ENCODE results near the gene DCAF11.
"Not testable (repeated sequence)": the region's sequence is repeated elsewhere in the genome, so short reads cannot be mapped to it uniquely, and the experiment has no call there.

Gene DCAF11

DNA sequence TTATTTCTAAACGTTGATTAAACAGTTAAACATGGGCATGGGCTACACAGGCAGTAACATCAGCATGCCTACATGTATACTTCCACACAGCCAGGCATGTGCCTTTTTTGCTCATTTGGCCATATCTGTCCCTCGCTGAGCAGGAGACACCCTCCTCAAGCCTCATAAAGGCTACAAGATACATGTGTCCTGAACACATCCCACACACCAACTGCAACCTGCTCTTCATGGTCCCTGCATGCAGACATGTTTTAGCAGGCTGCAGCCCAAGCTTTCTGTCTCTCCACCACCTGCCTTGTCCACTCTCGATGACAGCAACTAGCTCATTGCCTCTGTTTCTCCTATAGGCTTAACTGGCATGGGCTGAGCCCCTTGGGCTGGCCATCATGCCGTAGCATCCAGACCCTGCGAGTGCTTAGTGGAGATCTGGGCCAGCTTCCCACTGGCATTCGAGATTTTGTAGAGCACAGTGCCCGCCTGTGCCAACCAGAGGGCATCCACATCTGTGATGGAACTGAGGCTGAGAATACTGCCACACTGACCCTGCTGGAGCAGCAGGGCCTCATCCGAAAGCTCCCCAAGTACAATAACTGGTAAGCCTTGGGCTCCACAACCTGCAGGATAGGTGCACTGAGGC, 17.9 kb upstream of the DCAF11 start:
- no peak for DNase-seq (ENCODE audit: low read depth in 3 of 3)

DNA sequence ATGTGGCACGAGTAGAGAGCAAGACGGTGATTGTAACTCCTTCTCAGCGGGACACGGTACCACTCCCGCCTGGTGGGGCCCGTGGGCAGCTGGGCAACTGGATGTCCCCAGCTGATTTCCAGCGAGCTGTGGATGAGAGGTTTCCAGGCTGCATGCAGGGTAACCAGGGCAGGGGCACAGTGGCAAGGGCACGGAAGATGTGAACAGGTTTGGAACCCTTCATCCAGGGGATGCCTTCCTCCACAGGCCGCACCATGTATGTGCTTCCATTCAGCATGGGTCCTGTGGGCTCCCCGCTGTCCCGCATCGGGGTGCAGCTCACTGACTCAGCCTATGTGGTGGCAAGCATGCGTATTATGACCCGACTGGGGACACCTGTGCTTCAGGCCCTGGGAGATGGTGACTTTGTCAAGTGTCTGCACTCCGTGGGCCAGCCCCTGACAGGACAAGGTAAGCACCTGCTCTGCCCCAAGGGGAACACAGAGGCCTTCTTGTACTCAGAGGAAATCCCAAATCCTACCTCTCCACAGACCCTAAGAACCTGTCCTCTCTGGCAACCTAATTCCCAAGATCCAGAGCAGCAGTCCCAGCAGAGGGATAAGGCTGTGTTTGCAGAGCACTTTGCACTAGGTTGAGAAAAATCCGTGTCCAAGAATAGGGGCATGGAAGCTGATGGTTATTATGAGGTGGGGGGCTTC, 16.2 kb upstream of the DCAF11 start:
- DNase-seq (ENCODE audit: low read depth in 3 of 3) = no peak

DNA sequence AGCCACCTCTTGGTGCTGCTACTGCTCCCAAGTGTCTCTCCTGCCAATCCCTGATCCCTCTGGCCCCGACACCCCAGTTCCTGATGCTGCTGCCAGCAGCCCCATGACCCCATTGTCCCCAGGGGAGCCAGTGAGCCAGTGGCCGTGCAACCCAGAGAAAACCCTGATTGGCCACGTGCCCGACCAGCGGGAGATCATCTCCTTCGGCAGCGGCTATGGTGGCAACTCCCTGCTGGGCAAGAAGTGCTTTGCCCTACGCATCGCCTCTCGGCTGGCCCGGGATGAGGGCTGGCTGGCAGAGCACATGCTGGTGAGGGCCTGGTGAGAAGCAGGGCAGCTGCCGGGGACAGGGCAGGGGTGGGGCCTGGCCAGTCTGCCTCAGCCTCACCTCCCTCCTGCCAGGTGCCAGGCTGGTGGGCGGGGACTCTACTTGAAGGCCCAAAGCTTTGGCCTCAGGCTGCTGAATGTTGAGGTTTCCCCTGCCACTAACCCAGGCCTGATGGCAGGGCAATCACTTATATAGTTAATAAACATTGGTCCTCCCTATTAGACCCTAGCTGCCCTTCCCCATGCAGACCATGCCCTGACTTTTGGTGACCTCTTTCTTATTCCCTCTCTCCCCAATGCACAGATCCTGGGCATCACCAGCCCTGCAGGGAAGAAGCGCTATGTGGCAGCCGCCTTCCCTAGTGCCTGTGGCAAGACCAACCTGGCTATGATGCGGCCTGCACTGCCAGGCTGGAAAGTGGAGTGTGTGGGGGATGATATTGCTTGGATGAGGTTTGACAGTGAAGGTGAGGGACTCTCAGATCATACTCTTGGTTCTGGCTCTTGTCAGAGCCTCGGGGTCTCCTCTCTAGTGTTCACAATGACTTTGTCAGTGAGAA, 15.4 kb upstream of the DCAF11 start:
- no peak for DNase-seq (ENCODE audit: low read depth in 3 of 3)

DNA sequence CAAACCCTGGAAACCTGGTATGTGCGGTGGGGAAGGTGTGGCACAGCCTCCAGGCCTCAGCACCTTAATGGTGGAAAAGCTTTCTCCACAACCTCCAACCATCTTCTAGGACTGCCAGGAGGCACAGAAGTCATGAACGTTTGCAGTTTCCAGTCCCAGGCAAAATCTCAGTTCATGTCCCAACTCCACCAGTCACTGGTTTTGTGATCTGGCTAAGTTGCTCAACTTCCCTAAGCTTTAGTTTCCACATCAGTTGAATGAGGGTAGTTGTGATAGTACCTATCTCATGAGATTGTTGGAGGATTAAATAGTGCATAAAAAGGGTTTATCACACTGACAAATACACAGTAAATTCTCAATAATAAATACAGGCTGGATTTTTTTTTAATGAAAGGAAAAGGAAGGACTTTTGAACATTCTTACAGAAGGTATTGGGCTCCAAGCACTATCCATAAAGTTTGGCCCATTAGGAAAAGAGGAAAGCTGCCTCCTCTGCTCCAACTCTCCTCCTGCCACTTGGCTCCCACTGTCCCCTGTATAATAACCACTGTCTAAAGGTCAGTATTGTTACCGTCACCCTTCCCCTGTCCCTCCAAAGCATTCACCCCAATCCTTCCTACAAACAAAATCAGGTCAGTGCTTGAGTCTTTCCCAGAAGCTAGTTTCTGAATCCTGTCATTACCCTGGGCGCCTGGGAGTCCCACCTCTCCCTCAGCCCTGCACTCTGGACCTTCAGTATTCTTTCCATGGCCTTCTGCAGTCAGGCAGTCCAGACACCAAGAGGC, 14.2 kb upstream of the DCAF11 start:
- no peak for DNase-seq (ENCODE audit: low read depth in 3 of 3)

DNA sequence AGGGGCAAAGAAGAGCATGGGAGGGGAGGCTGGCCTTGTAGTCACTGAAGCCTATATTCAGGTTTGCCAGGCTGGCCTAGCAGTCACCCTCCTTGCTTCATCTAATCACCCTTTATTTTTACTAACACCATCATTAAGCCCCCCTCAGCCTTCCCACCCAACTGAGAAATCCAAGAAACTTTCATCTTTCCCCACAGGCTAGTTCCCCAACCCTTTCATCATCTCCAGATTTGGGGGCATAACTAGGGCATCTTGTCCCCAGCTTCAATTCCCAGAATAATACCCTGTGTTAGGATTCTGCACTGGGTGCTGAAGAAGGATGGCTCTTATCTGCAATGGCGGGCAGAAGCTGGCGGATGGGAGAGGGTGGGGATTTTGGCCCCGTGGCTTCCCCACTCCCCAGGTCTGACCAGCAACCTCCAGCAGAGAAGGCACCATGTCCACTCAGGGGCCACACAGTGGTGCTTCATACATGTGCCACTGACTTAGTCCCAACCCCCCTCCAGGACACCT, 13.5 kb upstream of the DCAF11 start:
- no peak for DNase-seq (ENCODE audit: low read depth in 3 of 3)

DNA sequence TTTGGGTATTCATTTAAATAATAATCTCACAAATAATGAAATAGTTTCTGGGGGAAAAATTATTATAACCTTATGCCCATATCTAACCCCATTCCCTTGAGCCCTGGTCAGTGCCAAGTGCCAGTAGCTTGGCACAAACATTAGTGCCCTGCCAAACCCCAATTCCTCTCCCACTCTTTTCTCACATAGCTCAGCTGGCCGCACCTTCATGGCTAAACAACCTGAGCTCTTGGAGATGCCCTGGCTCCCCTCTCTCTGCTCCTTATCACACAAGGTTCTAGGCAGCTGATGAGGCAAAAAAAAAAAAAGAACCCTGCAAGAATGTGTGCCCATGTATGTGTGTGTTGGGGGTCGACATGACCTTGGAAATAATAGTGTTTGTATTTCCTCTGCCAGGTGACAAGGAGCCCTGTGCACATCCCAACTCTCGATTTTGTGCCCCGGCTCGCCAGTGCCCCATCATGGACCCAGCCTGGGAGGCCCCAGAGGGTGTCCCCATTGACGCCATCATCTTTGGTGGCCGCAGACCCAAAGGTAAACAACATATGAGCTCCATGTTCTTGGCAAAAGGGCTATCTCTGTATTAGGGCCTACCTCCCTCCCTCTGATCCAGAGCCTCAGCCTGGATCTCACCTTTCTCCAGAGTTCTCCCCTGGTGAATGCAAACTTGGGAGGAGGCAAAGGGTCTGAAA, 12.1 kb upstream of the DCAF11 start:
- DNase-seq (ENCODE audit: low read depth in 3 of 3) = no peak

DNA sequence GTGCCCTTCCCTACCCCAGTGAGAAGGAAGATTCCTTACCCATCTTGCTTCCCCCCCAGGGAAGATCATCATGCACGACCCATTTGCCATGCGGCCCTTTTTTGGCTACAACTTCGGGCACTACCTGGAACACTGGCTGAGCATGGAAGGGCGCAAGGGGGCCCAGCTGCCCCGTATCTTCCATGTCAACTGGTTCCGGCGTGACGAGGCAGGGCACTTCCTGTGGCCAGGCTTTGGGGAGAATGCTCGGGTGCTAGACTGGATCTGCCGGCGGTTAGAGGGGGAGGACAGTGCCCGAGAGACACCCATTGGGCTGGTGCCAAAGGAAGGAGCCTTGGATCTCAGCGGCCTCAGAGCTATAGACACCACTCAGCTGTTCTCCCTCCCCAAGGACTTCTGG, 11.1 kb upstream of the DCAF11 start:
- DNase-seq (ENCODE audit: low read depth in 3 of 3) = no peak

DNA sequence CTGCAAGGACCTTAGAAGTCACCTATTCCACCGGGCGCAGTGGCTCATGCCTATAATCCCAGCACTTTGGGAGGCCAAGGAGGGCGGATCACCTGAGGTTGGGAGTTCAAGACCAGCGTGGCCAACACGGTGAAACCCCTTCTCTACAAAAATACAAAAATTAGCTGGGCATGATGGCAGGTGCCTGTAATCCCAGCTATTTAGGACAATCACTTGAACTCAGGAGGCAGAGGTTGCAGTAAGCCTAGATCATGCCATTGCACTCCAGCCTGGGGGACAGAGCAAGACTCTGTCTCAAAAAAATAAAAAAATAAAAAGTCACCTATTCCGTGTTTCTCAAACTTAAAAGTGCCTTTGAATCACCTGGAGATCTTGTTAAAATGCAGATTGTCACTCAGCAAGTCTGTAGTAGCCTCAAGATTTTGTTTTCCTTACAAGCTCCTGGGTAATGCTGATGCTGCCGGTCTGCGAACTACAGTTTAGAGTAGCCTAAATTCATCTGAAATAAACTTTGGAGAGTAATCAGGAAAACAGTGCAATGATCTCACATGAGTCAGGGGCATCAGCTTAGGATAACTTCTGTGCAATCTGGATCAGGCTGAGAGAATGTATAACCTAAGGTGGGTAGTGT, 8.9 kb upstream of the DCAF11 start:
- DNase-seq (ENCODE audit: low read depth in 3 of 3) = not testable (repeated sequence)

DNA sequence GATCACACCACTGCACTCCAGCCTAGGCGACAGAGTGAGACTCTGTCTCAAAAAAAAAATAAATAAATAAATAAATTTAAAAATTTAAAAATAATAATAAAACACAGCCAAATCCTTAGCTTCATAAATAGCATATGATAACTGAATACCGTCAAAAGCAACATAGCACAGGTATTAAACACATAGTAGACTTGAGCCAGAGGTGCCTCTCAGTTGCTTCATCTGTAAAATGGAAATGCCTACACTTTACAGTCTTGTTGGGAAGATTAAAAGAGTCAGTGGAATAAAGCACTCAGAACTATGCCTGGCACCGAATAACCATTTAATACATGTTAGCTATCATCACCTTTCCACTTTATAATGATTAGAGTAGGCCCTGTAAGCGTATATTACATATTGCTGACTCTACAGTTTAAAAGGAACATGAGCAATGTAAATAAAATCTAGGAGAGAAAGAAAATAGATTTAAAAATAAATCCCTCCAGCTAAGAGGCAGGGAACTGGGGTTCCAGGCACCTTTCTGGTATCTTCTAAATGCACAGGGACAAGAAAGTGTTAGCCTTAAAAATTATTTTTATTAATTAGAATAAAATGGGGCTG, 7.8 kb upstream of the DCAF11 start:
- no peak for DNase-seq (ENCODE audit: low read depth in 3 of 3)

DNA sequence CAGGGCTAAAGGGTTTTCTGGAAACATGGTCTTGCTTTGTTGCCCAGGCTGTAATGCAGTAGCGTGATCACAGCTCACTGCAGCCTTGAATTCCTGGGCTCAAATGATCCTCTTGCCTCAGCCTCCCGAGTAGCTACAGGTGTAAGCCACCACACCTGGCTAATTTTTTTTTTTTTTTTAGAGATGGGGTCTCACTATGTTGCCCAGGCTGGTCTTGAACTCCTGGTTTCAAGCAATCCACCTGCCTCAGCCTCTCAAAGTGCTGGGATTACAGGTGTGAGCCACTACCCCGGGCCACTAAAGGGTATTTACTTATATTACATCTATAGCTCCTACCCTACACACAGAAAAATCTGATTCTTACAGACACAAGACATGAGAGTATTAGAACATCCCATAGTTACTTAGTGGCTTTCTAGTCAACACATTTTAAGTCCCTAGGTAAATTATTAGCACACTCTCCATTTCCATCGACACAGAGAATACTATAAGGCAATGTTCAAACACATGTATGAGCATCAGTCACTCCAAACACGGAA, 6.2 kb upstream of the DCAF11 start:
- DNase-seq (ENCODE audit: low read depth in 3 of 3) = no peak

DNA sequence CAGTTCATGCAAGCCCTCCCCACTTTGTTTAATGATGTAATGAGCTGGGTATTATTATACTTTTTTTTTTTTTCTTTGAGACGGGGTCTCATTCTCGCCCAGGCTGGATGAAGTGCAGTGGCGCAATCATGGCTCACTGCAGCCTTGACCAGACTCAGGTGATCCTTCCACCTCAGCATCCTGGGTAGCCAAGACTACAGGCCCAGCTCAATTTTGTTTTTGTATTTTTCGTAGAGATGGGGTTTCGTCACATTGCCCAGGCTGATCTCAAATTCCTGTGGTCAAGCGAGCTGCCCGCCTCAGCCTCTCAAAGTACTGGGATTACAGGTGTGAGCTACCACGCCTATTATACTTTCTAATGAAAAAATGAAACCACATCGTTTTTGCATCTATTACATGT, 4.5 kb upstream of the DCAF11 start:
- no peak for DNase-seq (ENCODE audit: low read depth in 3 of 3)

DNA sequence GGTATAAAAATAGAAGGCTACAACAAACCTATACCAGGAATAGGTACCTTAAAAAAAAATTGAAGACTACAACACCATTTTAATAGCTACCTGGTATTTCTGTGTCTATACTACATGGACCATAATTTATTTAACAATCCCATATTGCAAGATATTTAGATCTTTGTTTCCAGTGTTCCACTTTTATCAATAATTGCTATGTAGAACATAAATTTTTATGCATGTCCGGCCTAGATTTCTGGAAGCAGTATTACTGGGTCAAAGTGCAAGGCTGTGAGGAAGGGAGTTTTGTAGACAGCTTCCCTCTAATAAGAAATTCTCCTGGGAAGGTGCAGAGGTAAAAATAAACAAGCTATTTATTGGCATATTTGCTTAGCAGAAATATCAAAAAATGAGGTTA, 4.1 kb upstream of the DCAF11 start:
- no peak for DNase-seq (ENCODE audit: low read depth in 3 of 3)

DNA sequence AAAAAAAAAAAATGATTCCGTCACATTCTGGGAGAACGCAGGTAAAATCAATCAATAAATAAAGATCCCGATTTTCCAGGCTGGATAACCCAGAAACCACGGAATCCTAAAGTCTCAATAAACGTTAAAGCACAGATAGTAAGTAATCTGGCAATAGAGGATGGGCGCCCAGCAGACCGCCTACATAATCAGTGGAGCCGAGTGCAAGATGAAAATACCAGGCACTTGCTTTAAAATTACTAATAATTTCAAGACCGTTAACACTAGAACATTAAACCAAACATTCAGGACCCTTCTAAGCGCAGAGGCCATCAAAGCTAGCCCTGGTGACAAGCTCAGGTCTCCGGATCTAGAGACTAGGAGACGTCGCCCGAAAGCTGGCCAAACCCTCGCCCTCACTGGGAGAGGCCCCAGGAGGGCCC, 1.2 kb upstream of the DCAF11 start:
- DNase-seq (ENCODE audit: low read depth in 3 of 3) = no peak

DNA sequence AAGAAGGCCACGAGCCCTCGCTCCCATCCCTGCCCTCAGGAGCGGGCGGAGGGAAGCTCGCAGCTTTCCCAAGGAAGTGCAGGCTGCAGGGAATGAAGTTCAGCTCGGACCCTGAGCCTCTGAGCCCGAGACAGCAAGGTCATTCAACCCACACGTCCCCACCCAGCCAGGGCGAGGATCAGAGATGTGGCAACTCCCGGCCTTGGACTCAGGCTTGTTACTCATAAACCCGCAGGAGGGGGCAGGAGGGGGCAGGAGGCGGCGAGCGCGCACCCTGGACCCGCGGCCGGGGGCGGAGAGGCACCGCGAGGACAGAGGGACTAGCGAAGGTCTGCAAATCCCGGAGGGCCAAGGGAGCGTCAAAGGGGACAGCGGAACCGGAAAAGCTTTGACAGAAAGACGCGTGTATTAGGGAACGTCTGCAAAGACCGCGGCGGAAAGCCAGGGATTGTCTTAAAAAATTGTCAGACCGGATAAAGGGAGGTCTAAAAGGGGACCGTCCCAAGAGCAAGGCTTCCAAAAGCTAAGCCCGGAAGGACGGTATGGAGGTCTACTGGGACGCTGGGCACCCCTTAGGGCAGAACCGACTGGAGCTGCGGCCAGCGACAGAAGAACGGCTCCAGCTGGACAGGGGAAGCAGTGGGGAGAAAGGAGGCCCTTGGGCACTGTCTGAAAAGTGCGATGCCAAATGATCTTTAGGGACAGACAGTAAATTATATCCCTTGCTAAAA, 611 bp upstream of the DCAF11 start:
- DNase-seq (ENCODE audit: low read depth in 3 of 3) = peak in 2 of 3 experiments; percentile 64 to 78

DNA sequence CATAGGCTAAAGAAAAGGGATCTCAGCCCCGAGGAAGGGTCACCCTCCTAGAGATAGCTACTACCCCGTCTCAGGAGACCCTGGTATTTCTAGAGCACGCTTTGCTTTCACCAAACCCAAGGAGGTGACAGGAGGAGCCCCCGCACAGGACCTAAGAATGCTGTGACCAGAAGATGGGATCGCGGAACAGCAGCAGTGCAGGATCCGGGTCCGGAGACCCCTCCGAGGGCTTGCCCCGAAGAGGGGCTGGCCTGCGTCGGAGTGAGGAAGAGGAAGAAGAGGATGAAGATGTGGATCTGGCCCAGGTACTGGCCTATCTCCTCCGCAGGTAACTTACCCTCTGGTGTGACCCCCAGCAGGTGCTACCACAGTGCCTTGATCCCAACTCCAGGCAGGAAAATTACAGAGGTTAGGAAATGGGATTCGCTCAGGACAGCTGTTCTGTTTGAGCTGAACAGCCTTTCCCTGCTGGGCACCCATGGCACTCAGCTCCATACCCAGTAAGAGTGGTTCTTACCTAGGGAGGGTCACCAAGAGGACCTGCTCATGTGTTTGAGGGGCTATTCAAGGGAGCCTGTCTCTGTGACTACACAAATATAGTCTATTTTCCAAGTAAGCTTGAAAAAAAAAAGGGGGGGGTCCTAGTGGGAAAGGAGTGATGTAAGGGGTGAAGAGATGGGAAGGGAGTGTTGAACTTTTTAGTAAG, 998 bp downstream of the DCAF11 start:
- DNase-seq (ENCODE audit: low read depth in 3 of 3) = no peak

DNA sequence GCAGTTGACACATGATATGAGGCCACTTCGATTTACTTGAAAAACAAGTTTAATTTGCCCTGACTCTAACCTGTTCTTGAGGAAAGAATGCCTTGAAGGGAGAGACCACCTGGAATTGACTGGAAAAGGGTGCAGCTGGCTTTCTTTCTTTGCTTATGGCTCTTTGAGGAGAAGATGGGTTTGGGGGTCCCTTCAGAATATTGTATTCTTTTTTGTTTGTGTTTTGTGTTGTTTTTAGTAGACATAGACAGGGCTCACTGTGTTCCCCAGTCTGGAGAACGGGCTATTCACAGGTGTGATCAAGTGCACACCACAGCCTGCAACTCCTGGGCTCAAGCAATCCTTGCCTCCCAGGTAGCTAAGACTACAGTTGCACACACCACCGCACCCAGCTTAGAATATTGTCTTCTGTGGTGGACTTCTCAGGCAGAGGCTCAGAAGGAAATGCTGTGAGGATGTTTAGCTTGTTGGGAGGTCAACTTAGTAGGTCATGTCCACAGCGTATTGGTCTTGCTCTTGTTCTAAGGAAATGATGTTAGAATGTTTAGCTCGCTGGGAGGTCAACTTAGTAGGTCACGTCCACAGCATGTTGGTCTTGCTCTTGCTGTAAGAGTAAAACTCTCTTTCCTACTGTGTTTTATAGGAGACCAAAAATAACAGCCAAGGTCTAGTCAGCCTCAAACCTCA, 1.7 kb downstream of the DCAF11 start:
- DNase-seq (ENCODE audit: low read depth in 3 of 3) = no peak

DNA sequence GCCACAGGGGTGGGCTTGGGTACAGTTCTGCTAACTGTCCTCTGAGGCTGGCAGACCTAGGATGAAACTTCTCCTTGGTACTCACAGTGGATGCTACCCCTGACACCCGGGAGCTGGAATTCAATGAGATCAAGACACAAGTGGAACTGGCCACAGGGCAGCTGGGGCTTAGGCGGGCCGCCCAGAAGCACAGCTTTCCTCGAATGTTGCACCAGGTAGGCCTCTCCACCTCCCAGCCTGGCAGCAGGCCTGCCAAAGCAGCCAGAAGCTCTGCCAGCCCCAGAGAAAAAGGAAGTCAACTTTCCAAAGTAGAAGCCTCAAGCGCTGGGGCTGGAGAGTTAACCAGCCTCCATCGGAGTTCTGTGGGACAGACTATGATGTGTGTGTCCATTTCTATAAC, 2.6 kb downstream of the DCAF11 start:
- DNase-seq (ENCODE audit: low read depth in 3 of 3) = no peak

DNA sequence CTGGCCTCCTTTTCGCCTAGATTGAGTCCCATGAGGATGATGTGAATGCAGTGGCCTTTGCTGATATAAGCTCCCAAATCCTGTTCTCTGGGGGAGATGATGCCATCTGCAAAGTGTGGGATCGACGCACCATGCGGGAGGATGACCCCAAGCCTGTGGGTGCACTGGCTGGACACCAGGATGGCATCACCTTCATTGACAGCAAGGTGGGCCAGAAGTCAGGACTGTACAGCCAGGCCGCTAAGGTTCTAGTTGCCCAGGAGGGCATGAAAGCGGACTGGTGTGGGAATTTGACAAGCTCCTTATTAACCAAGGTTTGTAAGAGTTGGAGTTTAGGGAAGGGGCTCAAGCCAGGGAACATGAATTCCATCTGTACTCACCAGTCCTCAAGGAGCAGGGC, 5.1 kb downstream of the DCAF11 start:
- DNase-seq (ENCODE audit: low read depth in 3 of 3) = no peak
